Activated CD8-positive, alpha-beta memory T cell treated with anti-CD3 and anti-CD28 coated beads for 24 hours (primary cell): Measurements from ENCODE around the gene TOMM22.

ENCODE experiments used
- DNase-seq: peaks from one replicate; pipeline ENCODE4 v3.0.0-alpha.2; 2020

Gene TOMM22

GRCh38 chr22:38696606-38697424 lies 15.1 kb downstream of the TOMM22 start:
- no peak for DNase-seq

- DNase-seq, result no peak
These were observed 15.8 kb downstream of the TOMM22 start for GRCh38 chr22:38697425-38698089.

- DNase-seq, result no peak
These were observed 16.8 kb downstream of the TOMM22 start for GRCh38 chr22:38698407-38699094.

- DNase-seq, result no peak
These were observed 17.4 kb downstream of the TOMM22 start for GRCh38 chr22:38699143-38699542.

- DNase-seq, result no peak
These were observed 18.0 kb downstream of the TOMM22 start for GRCh38 chr22:38699784-38700183.

GRCh38 chr22:38700270-38700788 lies 18.6 kb downstream of the TOMM22 start:
- DNase-seq, result no peak

GRCh38 chr22:38700789-38701628 lies 19.3 kb downstream of the TOMM22 start, which contains the start of gene JOSD1:
Gene JOSD1 (minus strand): TSS chr22:38700943. CDS start chr22:38699987, 956 bp downstream.
- DNase-seq, result peak; percentile 99

GRCh38 chr22:38704654-38705234 lies 23.0 kb downstream of the TOMM22 start:
- peak; percentile 57 for DNase-seq

- peak; percentile 94 for DNase-seq
These were observed 23.7 kb downstream of the TOMM22 start, which contains the start of gene GTPBP1 for GRCh38 chr22:38705235-38706100. Gene GTPBP1 (plus strand): TSS chr22:38705944. CDS start chr22:38705956, 12 bp downstream.

- peak; percentile 73 for DNase-seq
These were observed 24.5 kb downstream of the TOMM22 start for GRCh38 chr22:38706101-38706900.

- no peak for DNase-seq
These were observed 25.1 kb downstream of the TOMM22 start for GRCh38 chr22:38706901-38707195.

- no peak for DNase-seq
These were observed 25.6 kb downstream of the TOMM22 start for GRCh38 chr22:38707346-38707745.

GRCh38 chr22:38707984-38708383 lies 26.2 kb downstream of the TOMM22 start:
- no peak for DNase-seq

- DNase-seq, result no peak
These were observed 27.5 kb downstream of the TOMM22 start for GRCh38 chr22:38709306-38709705.

GRCh38 chr22:38710351-38710750 lies 28.6 kb downstream of the TOMM22 start:
- DNase-seq, result no peak

- no peak for DNase-seq
These were observed 29.1 kb downstream of the TOMM22 start for GRCh38 chr22:38710866-38711265.

GRCh38 chr22:38712486-38713207 lies 30.9 kb downstream of the TOMM22 start:
- no peak for DNase-seq

- DNase-seq, result no peak
These were observed 32.2 kb downstream of the TOMM22 start for GRCh38 chr22:38713921-38714320.

- no peak for DNase-seq
These were observed 33.5 kb downstream of the TOMM22 start for GRCh38 chr22:38715176-38715764.
